ENCODE data around the gene SSBP3.
"Not testable (repeated sequence)": the region's sequence is repeated elsewhere in the genome, so short reads cannot be mapped to it uniquely, and the experiment has no call there.

The SSBP3 gene

GRCh38 chr1:54392401-54392800 is 13.8 kb downstream of the SSBP3 start:
- no peak for DNase-seq (ENCODE audit: low read depth in 2 of 2)

GRCh38 chr1:54391450-54392209 is 14.6 kb downstream of the SSBP3 start:
- no peak for DNase-seq (ENCODE audit: low read depth in 2 of 2)

GRCh38 chr1:54390655-54391054 is 15.5 kb downstream of the SSBP3 start:
- no peak for DNase-seq (ENCODE audit: low read depth in 2 of 2)

- not testable (repeated sequence) for DNase-seq (ENCODE audit: low read depth in 2 of 2)
Measured at GRCh38 chr1:54389608-54390007, 16.6 kb downstream of the SSBP3 start.

- no peak for DNase-seq (ENCODE audit: low read depth in 2 of 2)
Measured at GRCh38 chr1:54387419-54387818, 18.8 kb downstream of the SSBP3 start.

GRCh38 chr1:54385727-54386022 is 20.5 kb downstream of the SSBP3 start:
- no peak for DNase-seq (ENCODE audit: low read depth in 2 of 2)

GRCh38 chr1:54384918-54385726 is 21.1 kb downstream of the SSBP3 start:
- DNase-seq (ENCODE audit: low read depth in 2 of 2): no peak

- DNase-seq (ENCODE audit: low read depth in 2 of 2): no peak
Measured at GRCh38 chr1:54384471-54384870, 21.7 kb downstream of the SSBP3 start.

GRCh38 chr1:54381524-54381923 is 24.7 kb downstream of the SSBP3 start:
- DNase-seq (ENCODE audit: low read depth in 2 of 2): no peak

- DNase-seq (ENCODE audit: low read depth in 2 of 2): no peak
Measured at GRCh38 chr1:54380290-54380882, 25.8 kb downstream of the SSBP3 start.

GRCh38 chr1:54379555-54380289 is 26.5 kb downstream of the SSBP3 start:
- DNase-seq (ENCODE audit: low read depth in 2 of 2): no peak

GRCh38 chr1:54378874-54379554 is 27.2 kb downstream of the SSBP3 start:
- no peak for DNase-seq (ENCODE audit: low read depth in 2 of 2)

GRCh38 chr1:54378157-54378873 is 27.9 kb downstream of the SSBP3 start:
- DNase-seq (ENCODE audit: low read depth in 2 of 2): no peak

GRCh38 chr1:54377040-54377691 is 29.0 kb downstream of the SSBP3 start:
- DNase-seq (ENCODE audit: low read depth in 2 of 2): no peak

GRCh38 chr1:54376430-54377039 is 29.7 kb downstream of the SSBP3 start:
- DNase-seq (ENCODE audit: low read depth in 2 of 2): no peak

GRCh38 chr1:54375712-54376429 is 30.3 kb downstream of the SSBP3 start:
- no peak for DNase-seq (ENCODE audit: low read depth in 2 of 2)

GRCh38 chr1:54375298-54375697 is 30.9 kb downstream of the SSBP3 start:
- no peak for DNase-seq (ENCODE audit: low read depth in 2 of 2)

GRCh38 chr1:54374766-54375165 is 31.4 kb downstream of the SSBP3 start:
- no peak for DNase-seq (ENCODE audit: low read depth in 2 of 2)

- no peak for DNase-seq (ENCODE audit: low read depth in 2 of 2)
Measured at GRCh38 chr1:54372978-54373377, 33.2 kb downstream of the SSBP3 start.

- DNase-seq (ENCODE audit: low read depth in 2 of 2): no peak
Measured at GRCh38 chr1:54371942-54372275, 34.3 kb downstream of the SSBP3 start.

Data from stimulated activated CD4-positive, alpha-beta T cell treated with anti-CD3 and anti-CD28 coated beads, Interleukin-12 subunit alpha, Interleukin-12 subunit beta, amount 100 ng/mL, for 24 hours (primary cell).